GM19452 (cell line): Measurements from ENCODE around the gene FAU.
"Not testable (repeated sequence)": the region's sequence is repeated elsewhere in the genome, so short reads cannot be mapped to it uniquely, and the experiment has no call there.

Source experiments
- ATAC-seq: cut with Tn5 transposase; IDR thresholded peaks from one replicate; pipeline ENCODE4 v1.9.1; 2021; ENCODE audit not compliant: unreplicated experiment

FAU gene

DNA sequence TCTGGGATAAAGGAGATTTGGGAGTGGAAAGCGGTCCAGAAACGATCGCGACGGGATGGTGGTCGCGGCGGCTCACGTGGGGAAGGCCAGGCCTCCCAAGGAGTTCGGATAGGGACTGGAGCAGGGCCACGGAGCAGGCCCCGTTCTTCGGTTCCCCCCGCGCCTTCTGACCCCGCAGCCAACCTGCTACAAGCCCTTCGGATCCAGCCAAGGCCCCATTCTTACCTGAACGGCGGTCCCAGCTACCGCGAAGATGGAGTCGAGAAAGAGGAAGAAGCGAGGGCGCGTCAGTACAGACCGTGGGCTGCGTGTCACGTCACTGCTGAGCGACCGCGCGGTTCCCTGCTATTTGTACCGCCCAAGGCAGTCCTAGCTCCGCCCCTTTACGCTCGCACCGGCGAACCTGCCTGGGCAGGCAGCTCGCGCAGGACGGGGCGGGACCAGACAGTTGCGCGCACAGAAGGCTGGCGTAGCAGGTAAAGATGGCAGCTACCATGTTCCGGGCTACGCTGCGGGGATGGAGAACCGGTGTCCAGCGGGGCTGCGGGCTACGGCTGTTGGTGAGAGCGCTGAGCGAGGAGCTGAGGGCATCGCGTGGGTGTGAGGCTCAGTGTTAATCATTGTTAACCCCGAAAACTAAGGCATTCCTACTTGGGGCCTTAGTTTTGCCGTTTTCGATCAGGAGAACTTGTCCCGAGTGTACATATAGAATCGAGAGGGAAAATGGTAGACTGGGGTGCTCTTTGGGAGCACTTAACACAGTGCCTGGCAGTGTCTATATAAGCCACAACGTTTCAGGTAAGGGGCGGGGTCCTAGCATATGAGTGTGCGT is at the start of gene FAU, which contains the start of gene MRPL49:
TSS of gene FAU (minus strand) at position 270 of the 832 bp plus-strand sequence. CDS start 321 bp downstream, outside the sequence.
TSS of gene MRPL49 (plus strand) at position 457 of the 832 bp plus-strand sequence. CDS start at position 483, 26 bp downstream.
- peak; percentile 60 for ATAC-seq

DNA sequence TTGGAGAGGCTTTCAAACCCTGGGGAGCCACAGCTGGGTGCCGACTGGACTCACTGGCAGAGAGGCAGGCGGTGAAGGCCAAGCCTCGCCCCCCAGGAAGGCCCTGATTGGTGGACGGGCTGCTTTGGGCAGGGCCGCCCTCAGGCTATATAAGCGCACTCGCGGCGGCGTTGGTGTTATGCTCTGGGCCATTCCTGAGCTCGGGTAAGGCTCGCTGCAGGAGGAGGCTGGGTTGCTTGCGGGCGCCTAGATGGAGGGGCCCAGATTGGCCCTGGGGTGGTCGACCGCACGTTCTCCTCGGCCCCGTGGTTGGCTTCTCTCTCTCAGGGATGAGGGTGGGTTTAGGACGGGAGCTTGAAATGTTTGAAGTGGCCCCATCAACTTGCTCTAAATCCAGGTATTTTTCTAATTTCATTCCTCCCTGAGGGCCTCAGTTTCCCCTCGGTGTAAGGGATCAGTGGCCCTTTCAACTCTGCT is 48.2 kb upstream of the FAU start, which contains the start of gene SPDYC:
TSS of gene SPDYC (plus strand) at position 176 of the 477 bp plus-strand sequence. CDS start 1,125 bp downstream, outside the sequence.
- no peak for ATAC-seq

DNA sequence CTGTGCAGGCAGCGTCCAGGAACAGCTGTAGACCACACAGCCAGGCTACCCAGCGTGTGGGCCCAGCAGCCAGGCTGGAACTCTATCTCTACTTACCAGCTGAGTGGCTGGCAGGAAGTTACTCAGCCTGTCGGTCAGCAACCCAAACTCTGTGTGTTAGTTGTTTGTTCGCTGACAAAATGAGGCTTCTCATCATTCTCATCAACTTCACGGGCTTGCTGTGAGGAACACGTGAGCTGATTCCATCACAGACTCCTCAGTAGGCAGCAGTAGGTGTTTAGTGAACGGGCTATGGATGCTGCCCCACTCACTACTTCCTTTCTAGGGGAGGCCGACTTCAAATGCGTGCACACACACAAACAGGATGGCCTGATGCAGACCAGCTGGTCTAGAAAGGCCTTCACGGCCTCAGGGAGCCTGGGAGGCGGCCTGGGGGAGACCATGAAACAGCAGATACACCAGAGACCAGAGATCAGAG is 47.3 kb upstream of the FAU start:
- no peak for ATAC-seq

DNA sequence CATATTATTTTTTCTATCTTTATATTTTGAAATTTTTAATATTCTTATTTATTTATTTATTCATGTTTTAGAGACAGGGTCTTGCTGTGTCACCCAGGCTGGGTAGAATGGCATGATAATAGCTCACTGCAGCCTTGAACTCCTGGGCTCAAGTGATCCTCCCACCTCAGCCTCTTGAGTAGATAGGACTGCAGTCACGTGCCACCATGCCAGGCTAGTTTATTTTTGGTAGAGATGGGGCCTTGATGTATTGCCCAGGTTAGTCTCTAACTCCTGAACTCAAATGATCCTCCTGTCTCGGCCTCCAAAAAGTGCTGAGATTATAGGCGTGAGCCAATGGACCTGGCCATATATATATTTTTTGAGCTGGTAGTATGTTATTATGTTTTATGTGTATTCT is 45.7 kb upstream of the FAU start:
- ATAC-seq, result no peak

DNA sequence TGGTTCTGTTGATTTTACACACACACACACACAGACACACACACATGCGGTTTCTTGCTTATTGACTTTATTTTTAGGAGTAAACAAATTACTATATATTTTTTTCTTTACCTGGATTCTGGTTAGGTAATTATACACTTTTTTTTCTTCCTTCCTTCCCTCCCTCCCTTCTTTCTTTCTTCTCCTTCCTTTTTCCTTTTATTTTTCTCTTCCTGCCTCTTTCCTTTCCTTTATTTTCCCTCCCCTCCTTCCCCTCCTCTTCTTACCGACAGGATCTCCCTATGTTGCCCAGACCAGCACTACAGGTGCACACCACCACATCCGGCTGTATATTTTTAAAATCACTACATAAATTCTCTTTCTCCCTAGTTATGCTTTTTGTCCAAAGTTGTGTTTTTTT is 45.0 kb upstream of the FAU start:
- ATAC-seq, result no peak

DNA sequence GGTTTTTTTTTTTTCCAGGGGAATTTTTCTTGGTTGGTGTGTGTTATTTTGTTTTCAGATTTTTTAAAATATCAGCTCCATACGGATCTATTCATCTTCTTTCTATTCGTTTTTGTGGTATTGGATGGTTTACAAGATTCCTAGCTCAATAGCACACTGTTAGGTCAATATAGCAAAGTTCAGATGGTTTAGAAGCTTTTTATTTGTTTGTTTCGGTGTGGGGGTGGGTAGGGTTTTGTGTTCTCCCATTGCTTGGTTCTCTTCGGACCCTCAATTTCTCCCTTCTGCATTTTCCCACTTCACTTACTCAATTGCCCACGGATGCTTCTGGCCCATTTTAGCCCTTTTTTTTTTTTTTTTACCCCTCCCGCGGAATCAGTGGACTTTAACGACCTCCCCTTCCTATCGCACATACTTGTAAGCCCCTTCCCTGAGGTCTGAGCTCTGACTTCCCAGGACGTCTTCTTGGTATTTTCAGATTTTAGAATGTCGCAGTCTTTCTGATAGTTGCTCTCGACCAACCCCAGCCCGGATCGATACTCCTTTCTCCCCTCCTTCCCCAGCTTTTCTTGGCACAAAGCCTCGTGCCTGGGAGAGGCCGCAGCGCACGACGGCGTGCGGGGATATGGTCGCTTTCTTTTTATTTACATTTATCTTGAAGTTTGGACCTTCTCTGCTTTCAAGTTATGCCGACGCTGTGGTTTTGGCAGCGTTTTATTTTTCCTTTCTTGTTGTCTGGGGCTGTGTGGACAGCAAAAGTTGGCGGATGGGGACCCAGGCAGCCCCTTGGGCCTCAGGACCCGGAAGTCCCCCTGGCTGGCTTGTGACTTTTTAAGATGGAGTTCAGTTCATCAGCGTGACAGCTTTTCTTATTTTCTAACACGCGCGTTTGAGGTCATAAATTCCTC is 43.7 kb upstream of the FAU start:
- no peak for ATAC-seq

DNA sequence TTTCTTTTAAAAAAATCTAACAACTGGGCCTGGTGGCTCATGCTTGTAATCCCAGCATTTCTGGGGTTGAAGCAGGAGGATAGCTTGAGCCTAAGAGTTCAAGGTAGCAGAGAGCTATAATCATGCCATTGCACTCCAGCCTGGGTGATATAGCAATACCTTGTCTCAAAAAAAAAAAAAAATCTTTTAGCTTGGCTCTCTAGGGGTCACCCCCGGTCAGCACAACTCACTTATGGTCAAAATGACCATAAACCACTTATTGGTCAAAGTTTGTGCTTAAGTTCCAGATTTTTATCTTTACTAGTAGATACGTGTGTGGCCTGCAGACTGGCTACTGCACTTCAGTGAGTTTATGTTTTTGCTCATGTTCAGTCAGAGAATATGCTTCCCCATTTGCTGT is 41.8 kb upstream of the FAU start:
- ATAC-seq, result no peak

DNA sequence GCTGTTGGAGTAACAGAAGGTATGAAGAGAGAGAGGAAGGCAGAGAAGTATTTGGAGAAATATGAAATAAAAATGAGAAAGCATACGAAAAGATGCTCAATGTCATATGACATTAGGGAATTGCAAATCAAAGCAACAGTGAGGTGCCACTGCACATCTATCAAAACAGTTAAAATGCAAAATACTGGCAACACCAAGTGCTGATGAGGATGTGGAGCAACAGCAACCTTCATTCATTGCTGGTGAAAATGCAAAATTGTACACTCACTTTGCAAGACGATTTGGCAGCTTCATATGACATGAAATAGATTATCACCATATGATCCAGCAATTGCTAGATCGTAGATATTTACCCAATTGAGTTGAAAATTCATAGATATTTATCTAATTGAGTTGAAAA is 38.7 kb upstream of the FAU start:
- ATAC-seq, result no peak

DNA sequence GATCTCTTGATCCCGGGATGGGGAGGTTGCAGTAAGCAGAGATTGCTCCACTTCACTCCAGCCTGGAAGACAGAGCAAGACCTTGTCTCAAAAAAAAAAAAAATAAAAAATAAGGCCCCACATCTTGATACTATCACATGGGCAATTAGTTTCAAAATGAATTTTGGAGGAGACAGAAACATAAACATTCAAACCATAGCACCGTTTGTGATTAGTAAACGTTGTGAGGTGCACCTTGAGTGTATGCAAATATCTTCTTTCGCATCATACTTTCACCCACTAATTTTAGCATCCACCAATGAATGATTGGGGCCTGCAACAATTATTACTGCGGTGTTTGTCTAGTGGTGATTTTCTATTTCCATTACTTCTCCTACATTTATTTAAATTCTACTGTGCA is 37.1 kb upstream of the FAU start:
- no peak for ATAC-seq

DNA sequence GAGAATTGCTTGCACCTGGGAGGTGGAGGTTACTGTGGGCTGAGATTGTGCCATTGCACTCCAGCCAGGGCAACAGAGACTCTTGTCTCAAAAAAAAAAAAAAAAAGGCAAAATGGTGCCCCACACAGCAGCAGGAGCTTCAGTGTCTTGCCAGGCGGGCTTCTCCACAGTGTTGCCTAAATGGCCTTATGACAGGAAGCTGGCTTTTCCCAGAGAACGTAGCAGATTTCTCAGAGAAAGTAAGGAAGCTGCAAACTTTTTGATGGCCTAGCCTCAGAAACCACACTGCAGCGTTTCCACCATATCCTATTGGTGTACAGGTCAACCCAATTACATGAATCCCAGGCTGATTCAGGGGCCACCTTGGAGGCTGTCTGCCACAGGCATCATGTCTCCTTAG is 35.4 kb upstream of the FAU start:
- ATAC-seq, result no peak

DNA sequence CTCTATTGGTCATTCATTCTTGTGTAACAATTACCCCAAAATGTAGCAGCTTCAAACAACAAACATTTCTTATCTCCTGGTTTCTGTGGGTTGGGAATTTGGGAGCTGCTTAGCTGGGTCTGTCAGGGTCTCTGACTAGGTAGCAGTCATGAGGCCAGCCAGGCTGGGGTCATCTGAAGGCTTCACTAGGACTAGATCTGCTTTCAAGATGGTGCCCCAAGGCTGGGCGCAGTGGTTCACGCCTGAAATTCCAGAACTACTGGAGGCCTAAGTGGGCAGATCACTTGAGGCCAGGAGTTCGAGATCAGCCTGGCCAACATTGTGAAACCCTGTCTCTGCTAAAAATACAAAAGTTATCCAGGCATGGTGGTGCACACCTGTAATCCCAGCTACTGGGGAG is 35.0 kb upstream of the FAU start:
- no peak for ATAC-seq

DNA sequence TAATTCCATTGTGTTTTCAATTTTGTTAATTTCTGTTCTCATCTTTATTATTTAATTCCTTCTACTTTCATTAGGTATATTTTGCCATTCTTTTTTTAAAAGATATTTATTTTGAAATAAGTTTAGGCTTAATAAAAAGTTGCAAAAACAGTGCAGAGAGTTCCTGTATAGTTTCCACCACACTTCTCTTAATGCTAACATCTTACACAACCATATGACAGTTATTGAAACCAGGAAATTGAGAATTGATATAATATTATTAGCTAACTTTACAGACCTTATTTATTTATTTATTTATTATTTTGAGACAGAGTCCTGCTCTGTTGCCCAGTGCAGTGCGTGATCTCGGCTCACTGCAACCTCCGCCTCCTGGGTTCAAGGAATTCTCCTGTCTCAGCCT is 34.3 kb upstream of the FAU start:
- no peak for ATAC-seq

DNA sequence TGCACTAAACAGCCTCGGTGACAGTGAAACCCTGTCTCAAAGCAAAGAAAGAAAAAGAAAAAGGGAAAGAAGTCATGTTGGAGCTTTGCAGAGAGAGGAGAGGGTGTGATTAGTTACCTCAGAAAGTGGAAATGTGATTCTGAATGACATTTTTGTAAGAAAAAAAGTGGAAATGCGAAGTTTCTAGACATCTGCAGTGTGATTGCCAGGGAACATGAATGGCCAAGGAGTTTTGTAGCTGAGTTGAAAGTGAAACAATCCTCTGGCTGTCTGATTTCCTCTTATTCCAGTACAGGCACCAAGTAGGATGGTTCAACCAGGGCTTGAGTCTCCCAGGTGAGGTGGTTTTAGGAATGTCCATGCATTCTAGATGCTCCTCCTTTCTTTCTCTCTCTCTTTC is 30.2 kb upstream of the FAU start:
- no peak for ATAC-seq

DNA sequence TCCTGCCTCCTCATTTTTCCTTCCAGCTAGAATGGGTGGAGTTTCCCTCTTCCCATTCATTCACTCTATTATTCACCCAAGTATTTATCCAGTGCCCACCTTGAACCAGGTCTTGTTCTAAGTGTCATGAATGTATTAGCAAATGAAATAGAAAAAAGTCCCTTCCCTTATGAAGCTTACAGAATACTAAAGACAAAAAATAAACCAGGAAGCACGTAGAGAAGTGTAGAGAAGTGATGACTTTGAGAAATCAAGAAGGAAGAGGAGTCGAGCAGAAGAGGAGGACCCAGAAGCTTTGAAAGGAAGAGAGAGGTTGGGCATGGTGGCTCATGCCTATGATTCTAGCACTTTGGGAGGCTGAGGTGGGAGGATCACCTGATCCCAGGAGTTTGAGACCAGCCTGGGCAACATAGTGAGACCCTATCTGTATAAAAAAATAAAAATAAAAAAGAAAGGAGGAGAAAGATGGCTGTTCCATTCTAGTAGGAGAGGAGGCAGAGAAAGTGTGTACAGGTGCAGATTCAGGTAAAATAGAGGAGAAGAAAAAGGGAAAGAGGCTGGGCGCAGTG is 29.5 kb upstream of the FAU start:
- ATAC-seq, result no peak

DNA sequence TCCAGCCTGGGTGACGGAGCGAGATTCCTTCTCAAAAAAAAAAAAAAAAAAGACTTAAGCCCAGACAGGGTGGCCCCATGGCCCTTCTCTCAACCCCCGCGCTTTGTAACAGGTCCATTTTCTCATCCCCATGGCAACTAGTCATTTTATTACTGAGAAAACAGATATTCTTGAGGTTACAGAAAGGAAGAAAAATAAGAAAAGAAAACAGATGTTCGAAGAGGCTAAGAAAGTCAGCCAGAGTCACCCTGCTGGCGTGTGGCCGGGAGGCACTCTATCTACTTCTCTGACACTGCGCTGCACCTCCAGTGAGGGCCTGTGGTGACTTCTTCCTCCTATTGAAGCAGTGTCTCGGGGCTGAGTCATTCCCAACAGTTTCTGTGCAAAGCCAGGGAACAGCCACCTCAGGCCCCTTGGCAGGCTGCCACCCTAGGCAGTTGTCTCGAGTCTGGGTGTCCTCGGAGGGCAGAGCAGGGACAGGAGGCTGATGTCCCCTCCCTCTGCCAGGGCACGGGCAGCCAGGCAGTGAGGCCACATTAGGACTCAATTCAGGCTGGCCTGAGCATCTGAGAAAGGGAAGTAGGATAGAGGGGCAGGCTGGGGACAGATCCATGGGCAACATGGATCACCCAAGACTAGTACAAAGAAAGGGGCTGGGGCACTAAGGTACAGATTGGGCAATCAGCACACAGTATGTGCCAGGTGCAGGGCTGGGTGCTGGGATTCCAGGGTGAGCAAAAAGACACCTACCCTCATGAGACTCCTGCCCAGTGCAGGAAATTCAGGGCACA is 28.8 kb upstream of the FAU start:
- ATAC-seq, result no peak

DNA sequence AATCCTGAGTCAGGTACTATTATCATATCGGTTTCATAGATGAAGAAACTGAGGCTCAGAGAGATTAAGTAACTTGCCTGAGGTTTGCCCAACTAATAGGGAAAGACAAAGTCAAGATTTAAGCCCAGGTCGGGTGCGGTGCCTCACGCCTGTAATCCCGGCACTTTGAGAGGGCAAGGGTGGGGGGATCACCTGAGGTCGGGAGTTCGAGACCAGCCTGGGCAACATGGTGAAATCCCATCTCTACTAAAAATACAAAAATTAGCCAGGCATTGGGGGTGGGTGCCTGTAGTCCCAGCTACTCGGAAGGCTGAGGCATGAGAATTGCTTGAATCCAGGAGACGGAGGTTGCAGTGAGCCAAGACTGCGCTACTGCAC is 28.2 kb upstream of the FAU start:
- ATAC-seq, result not testable (repeated sequence)

DNA sequence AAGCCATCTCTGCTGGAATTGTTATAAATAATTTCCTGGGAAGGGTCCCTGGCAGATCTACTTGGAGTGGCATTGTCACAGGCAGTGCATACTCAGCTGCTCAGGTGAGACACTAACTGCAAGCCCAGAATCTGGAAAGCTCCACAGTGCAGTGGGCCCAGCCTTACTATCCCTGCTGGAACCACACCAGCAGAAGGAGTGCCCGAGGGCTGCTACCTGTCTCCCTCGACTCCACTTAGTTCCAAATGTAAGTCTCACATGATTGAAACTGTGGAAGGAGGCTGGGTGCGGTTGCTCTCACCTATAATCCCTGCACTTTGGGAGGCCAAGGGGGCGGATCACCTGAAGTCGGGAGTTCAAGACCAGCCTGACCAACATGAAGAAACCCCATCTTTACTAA is 26.7 kb upstream of the FAU start:
- no peak for ATAC-seq

DNA sequence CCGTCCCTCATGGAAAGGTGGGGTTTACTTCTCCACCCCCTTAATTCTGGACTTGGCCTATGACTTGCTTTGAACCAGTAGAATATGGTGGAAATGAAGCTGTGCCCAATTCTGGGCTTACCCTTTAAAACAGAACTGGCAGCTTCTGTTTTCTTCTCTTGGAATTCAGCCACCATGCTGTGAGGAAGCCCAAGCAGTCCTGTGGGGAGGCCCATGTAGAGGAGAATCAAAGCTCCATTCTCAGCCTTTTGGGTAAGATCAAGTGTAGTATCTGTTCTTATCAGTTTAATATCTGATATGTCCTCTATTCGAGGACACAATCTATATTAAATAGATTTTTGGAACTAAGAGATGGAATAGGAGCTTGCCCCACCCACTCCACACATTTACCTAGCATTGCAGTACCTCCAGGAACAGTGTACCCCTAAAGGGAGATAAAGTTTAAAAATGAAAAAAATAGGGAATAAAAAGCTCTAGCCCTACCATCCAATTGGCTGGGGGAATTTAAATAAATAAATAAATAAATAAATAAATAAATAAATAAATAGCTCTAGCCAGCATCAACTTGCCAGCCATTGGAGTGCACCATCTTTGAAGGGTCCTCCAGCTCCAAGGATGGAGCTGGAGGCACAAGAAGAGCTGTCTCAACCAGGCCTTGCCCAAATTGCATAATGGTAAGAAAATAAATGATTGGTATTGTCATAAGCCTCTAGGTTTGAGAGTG is 25.6 kb upstream of the FAU start:
- no peak for ATAC-seq

DNA sequence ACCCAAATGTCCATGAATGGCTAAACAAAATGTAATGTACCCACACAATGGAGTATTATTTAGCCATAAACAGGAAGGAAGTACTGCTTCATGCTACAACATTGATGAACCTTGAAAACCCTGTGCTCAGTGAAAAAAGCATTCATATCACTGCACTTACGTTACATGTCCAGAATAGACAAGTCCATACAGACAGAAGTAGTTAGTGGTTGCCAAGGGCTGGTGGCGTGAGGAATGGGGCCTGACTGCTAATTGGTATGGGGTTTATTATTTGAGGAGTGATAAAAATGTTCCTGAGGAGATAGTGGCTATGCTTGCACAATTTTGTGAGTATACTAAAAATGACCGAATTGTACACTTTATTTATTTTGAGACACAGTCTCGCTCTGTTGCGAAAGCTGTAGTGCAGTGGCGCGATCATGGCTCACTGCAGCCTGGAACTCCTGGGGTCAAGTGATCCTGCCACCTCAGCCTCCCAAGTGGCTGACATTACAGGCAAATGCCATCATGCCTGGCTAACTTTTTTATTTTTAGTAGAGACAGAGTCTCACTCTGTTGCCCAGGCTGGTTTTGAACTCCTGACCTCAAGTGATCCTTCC is 20.1 kb upstream of the FAU start:
- ATAC-seq, result no peak
